Erythroblast (primary cell): ENCODE results near the gene NKD1.

Source experiments
- GATA1 ChIP-seq: IDR thresholded peaks from 2 replicates; pipeline ENCODE4 v1.6.1; 2011; ENCODE audit warnings: low read depth, mild to moderate bottlenecking, control low read depth, low read length, moderate library complexity
- POLR2A ChIP-seq: IDR thresholded peaks from 2 replicates; pipeline ENCODE4 v1.6.1; 2011; ENCODE audit warnings: mild to moderate bottlenecking, low read length

DNA sequence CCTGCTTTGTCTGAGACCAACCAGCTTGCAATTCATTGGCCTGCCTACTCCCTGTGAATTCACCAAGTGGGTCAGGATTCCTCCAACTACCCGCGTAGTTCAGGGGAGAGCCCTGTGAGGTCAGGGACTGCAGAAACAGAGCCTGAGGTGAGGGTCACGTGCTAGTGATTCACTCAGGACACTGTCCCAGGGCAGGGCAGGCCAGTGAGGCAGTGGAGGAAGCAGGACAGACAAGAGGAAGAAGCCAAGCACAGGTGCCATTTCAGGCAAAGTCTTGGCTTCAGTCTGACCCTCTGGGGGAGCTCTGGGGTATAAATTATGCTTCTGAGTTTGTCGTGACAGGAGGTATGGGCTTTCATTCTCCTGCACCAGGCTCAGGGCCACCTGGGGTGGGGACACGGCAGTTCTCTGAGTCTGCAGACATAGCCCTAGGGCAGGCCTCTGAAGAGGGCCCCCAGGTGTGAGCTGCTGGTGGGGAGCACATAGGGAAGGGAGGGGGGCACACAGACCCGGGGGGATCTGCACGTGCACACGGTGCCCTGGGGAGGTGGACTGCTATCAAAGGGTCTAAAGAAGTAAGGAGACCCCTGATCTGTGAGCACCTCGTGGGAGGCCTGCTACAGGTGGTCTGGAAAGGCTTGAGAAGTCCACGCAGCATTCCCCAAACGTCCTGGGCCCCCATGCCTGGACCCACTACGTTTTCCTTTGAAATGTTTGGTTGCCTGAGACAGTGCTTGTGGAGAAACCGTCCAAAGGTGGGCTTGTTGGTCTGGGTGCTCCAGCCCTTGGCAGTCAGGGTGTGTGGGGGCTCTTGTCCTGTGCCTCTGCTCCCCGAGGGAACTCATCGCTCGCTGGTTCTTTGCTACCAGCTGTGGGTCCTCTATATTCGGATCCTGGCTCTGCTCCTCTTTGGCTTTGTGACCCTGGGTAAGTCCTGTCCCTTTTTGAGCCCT, 46.4 kb downstream of the NKD1 start:
- TF ChIP-seq POLR2A (no peak), GATA1 (no peak)
